Neuronal stem cell (in vitro differentiated cells): ENCODE results near the gene TGM2.

Source experiments
- DNase-seq: peaks from one replicate; pipeline ENCODE4 v3.0.0-alpha.2; 2013; ENCODE audit warnings: low spot score
- H2AFZ ChIP-seq: one replicate; pipeline ENCODE4 v1.6.1; 2013; ENCODE audit warnings: mild to moderate bottlenecking, low read length, inconsistent platforms
- H2AK5ac ChIP-seq: 2 replicates; pipeline ENCODE4 v1.6.1; 2013; ENCODE audit warnings: low read depth, mild to moderate bottlenecking, inconsistent platforms, low read length, moderate library complexity, mixed read lengths
- H2BK120ac ChIP-seq: 2 replicates; pipeline ENCODE4 v1.6.1; 2013; ENCODE audit warnings: low read depth, mild to moderate bottlenecking, inconsistent platforms, low read length, moderate library complexity, mixed read lengths
- H2BK12ac ChIP-seq: one replicate; pipeline ENCODE4 v1.6.1; 2013; ENCODE audit warnings: low read length, inconsistent platforms
- H2BK15ac ChIP-seq: 2 replicates; pipeline ENCODE4 v1.6.1; 2013; ENCODE audit warnings: mild to moderate bottlenecking, low read length, inconsistent platforms, mixed read lengths
- H2BK5ac ChIP-seq: one replicate; pipeline ENCODE4 v1.6.1; 2013; ENCODE audit warnings: inconsistent platforms, mild to moderate bottlenecking, low read length, moderate library complexity
- H3K14ac ChIP-seq: one replicate; pipeline ENCODE4 v1.6.1; 2013; ENCODE audit warnings: low read length, inconsistent platforms
- H3K18ac ChIP-seq: 2 replicates; pipeline ENCODE4 v1.6.1; 2013; ENCODE audit warnings: low read length, inconsistent platforms
- H3K23ac ChIP-seq: 2 replicates; pipeline ENCODE4 v1.6.1; 2013; ENCODE audit warnings: low read depth, mild to moderate bottlenecking, mixed read lengths, low read length, inconsistent platforms; ENCODE audit not compliant: poor library complexity
- H3K27ac ChIP-seq: replicated peaks from 3 replicates; pipeline ENCODE4 v1.5.1; 2013; ENCODE audit warnings: low read length, inconsistent platforms
- H3K27me3 ChIP-seq, 3 experiments: 2 replicates each; pipeline ENCODE4 v1.6.1; 2013; ENCODE audit warnings: low read length in 3 of 3, mild to moderate bottlenecking in 2 of 3, inconsistent platforms in 1 of 3, low read depth in 1 of 3, mixed read lengths in 1 of 3, moderate library complexity in 1 of 3; ENCODE audit not compliant: control insufficient read depth in 3 of 3, insufficient read depth in 3 of 3
- H3K36me3 ChIP-seq, 2 donors: replicated peaks in 1 of 2; 2 replicates each; pipeline ENCODE4 v1.6.1; 2013; ENCODE audit warnings: low read length in 2 of 2; ENCODE audit not compliant: control insufficient read depth in 2 of 2, insufficient read depth in 2 of 2
- H3K4ac ChIP-seq: 2 replicates; pipeline ENCODE4 v1.6.1; 2013; ENCODE audit warnings: inconsistent platforms, mild to moderate bottlenecking, low read length, moderate library complexity
- H3K4me1 ChIP-seq, 2 donors: 1 replicate in 1 of 2; 2 replicates in 1 of 2; pipeline ENCODE4 v1.6.1; 2013; ENCODE audit warnings: low read length in 2 of 2, low read depth in 1 of 2; ENCODE audit not compliant: control insufficient read depth in 2 of 2, insufficient read depth in 1 of 2
- H3K4me2 ChIP-seq: one replicate; pipeline ENCODE4 v1.6.1; 2013; ENCODE audit warnings: mild to moderate bottlenecking, low read length, inconsistent platforms; ENCODE audit not compliant: insufficient read depth, poor library complexity, severe bottlenecking
- H3K4me3 ChIP-seq, 2 donors: 2 replicates each; pipeline ENCODE4 v1.5.1; 2013; ENCODE audit warnings: low read length in 2 of 2, mild to moderate bottlenecking in 2 of 2, inconsistent platforms in 1 of 2, moderate library complexity in 1 of 2
- H3K79me1 ChIP-seq: one replicate; pipeline ENCODE4 v1.6.1; 2013; ENCODE audit warnings: low read depth, mild to moderate bottlenecking, inconsistent platforms, low read length, moderate library complexity
- H3K9ac ChIP-seq: one replicate; pipeline ENCODE4 v1.6.1; 2013; ENCODE audit warnings: mild to moderate bottlenecking, low read depth, low read length, inconsistent platforms; ENCODE audit not compliant: poor library complexity
- H3K9me3 ChIP-seq, 2 donors: replicated peaks in 1 of 2; 2 replicates each; pipeline versions ENCODE3 to v1.6.1; 2013; ENCODE audit warnings: low read length in 2 of 2, mild to moderate bottlenecking in 2 of 2, inconsistent platforms in 1 of 2, low read depth in 1 of 2, mixed read lengths in 1 of 2, moderate library complexity in 1 of 2; ENCODE audit not compliant: control insufficient read depth in 2 of 2, insufficient read depth in 1 of 2
- H4K8ac ChIP-seq: one replicate; pipeline ENCODE4 v1.6.1; 2013; ENCODE audit warnings: low read depth, mild to moderate bottlenecking, inconsistent platforms, low read length, moderate library complexity
- H4K91ac ChIP-seq: one replicate; pipeline ENCODE4 v1.6.1; 2013; ENCODE audit warnings: low read length, low read depth, mild to moderate bottlenecking, inconsistent platforms; ENCODE audit not compliant: poor library complexity
- WGBS, 2 donors: extraction: QIAGEN DNeasy Blood & Tissue Kit; methylation state at CpG; one replicate each; pipeline ENCODE4 v1.1.7; 2013; ENCODE audit warnings: missing lambda C conversion rate in 2 of 2, mixed read lengths in 1 of 2; ENCODE audit not compliant: insufficient read length in 2 of 2, insufficient replicate concordance in 1 of 2; ENCODE audit errors: extremely low coverage in 2 of 2; 5-methylcytosine and 5-hydroxymethylcytosine counted together

TGM2 gene

DNA sequence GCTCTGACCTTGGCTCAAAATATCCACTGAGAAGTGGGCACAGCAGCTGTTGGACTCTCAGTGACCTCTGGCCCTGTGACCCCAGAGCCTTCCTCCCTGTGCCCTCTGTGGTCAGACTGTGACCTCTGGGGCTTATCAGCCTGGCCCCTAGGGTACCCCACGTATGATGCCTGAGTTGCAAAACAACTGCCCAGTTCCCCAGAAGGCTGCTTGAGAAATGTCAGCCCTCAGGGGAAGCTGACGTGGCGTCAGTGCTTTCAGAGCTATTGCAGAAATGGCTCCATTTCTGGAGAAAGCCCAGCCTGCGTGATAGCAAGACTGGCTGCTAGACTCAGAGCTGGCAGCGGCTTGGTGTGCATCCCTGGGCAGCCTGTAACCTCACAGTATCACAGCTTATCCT is 31.5 kb upstream of the TGM2 start:
- H3K27me3 ChIP-seq: no peaks in the 10 kb centered on the region
- H2AFZ ChIP-seq: no peak overlapping the region
- H3K9ac ChIP-seq: no peak overlapping the region
- H3K4me2 ChIP-seq: no peak overlapping the region
- no peak overlapping the region for H2BK5ac ChIP-seq
- no CpG with 5 or more reads among the region's 5 CpGs for WGBS, 2 donors
- H3K4me3 ChIP-seq: no peak overlapping the region
- H3K23ac ChIP-seq: no peak overlapping the region
- peak overlapping the region; percentile 12 for H3K18ac ChIP-seq
- no peak overlapping the region for H3K27ac ChIP-seq
- H3K14ac ChIP-seq: no peak overlapping the region
- no peak overlapping the region for H2BK15ac ChIP-seq
- DNase-seq: no peak
- peaks cover 0 to 9% of the 10 kb centered on the region in 2 donors for H3K4me1 ChIP-seq
- H3K36me3 ChIP-seq: no peaks in the 10 kb centered on the region
- H3K4ac ChIP-seq: no peak overlapping the region
- H2BK12ac ChIP-seq: no peak overlapping the region
- no peak overlapping the region for H2AK5ac ChIP-seq
- H4K8ac ChIP-seq: no peak overlapping the region
- no peak overlapping the region for H4K91ac ChIP-seq
- no peak overlapping the region for H2BK120ac ChIP-seq
- no peaks in the 10 kb centered on the region for H3K79me1 ChIP-seq
- no peaks in the 10 kb centered on the region for H3K9me3 ChIP-seq

DNA sequence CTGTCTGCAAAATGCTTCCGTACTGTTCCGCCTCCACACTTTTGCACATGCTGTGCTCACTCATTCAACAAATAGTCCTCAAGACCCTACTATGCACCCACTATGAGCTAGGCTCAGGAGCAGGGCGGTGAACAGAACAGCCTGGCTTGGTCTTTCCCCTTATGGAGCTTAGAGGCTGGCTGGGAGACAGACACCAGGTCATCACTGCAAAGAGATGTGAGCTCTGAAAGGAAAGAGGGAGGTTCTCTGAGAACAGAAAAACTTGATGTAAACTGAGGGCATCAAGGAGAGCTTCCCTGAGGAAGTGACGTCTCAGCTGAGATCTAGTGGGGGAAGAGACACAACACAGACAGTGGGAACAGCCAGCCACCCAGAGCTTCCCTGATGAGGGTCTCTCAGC is 31.0 kb upstream of the TGM2 start:
- Histone ChIP-seq H2BK12ac (no peak overlapping the region), H3K4me3 (no peak overlapping the region), H2BK15ac (no peak overlapping the region), H3K23ac (no peak overlapping the region), H3K27ac (no peak overlapping the region), H3K18ac (peak overlapping the region; percentile 12), H3K9me3 (no peaks in the 10 kb centered on the region), H3K4ac (no peak overlapping the region), H2AFZ (no peak overlapping the region), H4K8ac (no peak overlapping the region), H2BK5ac (no peak overlapping the region), H3K79me1 (no peaks in the 10 kb centered on the region), H4K91ac (no peak overlapping the region), H3K4me1 (peaks cover 0 to 8% of the 10 kb centered on the region in 2 donors), H2AK5ac (no peak overlapping the region), H3K36me3 (no peaks in the 10 kb centered on the region), H3K9ac (no peak overlapping the region), H3K4me2 (no peak overlapping the region), H2BK120ac (peak overlapping the region; percentile 11), H3K27me3 (no peaks in the 10 kb centered on the region), H3K14ac (no peak overlapping the region)
- DNase-seq: no peak
- WGBS, 2 donors: no CpG with 5 or more reads among the region's 4 CpGs

DNA sequence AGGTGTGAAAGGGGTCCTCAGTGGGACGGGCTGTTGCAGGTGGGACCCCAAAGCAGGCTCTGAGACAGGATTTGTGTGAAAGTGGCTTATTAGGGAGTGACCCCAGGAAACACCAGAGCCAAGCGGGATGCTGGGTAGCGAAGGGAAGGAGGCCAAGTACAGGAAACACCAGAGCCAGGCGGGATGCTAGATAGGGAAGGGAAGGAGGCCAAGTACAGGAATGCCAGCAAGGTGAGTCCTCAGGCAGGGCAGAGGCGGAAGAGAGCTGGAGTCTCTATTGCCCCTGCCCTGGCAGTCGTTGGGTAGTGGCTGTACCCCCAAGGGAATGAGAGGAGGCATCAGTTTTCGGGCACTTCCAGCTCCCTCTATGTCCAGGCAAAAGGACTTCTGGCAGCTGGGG is 30.5 kb upstream of the TGM2 start:
- Histone ChIP-seq H4K8ac (no peak overlapping the region), H2BK5ac (no peak overlapping the region), H3K27me3 (no peaks in the 10 kb centered on the region), H3K27ac (no peak overlapping the region), H2BK15ac (no peak overlapping the region), H3K79me1 (no peaks in the 10 kb centered on the region), H3K14ac (no peak overlapping the region), H3K9ac (no peak overlapping the region), H3K9me3 (no peaks in the 10 kb centered on the region), H3K4me3 (no peak overlapping the region), H3K23ac (peak overlapping the region; percentile 8), H2AK5ac (no peak overlapping the region), H3K4ac (no peak overlapping the region), H2BK120ac (no peak overlapping the region), H3K18ac (peak overlapping the region; percentile 20), H3K4me2 (no peak overlapping the region), H2BK12ac (no peak overlapping the region), H4K91ac (no peak overlapping the region), H2AFZ (no peak overlapping the region), H3K36me3 (no peaks in the 10 kb centered on the region), H3K4me1 (peaks cover 0 to 8% of the 10 kb centered on the region in 2 donors)
- DNase-seq: no peak
- no CpG with 5 or more reads among the region's 7 CpGs for WGBS, 2 donors

DNA sequence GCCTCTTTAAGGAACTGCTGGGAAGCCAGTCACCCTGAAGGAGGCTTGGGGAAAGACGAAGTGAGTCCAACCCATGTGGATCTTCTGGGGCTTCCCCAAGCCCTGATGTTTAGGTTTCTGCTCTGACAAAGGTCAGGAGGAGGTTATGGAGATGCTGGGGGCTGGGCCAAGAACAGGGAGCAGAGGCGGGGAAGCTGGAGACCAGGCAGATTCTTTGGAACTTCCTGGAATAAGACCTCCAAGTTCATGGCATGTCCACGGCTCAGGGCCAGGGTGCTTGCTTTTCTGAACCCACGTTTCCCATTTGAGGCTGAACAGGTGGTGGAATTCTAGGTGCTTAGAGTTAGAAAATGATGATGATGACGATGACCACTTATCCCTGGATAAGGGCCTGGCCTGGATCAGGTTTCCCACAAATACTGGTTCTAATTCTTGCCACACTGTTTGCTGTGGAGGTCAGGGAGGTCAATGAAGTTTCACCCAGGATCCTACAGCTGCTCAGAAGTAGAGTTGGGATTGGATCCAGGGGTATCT is 30.0 kb upstream of the TGM2 start:
- Histone ChIP-seq H2BK12ac (no peak overlapping the region), H3K27ac (no peak overlapping the region), H3K23ac (no peak overlapping the region), H3K9me3 (no peaks in the 10 kb centered on the region), H2AFZ (no peak overlapping the region), H3K14ac (no peak overlapping the region), H3K4me2 (no peak overlapping the region), H3K18ac (no peak overlapping the region), H2BK120ac (no peak overlapping the region), H3K4ac (no peak overlapping the region), H2BK5ac (no peak overlapping the region), H2AK5ac (no peak overlapping the region), H3K4me1 (peaks cover 0 to 8% of the 10 kb centered on the region in 2 donors), H3K27me3 (no peaks in the 10 kb centered on the region), H4K91ac (no peak overlapping the region), H3K4me3 (no peak overlapping the region), H4K8ac (no peak overlapping the region), H3K9ac (no peak overlapping the region), H2BK15ac (no peak overlapping the region), H3K79me1 (no peaks in the 10 kb centered on the region), H3K36me3 (no peaks in the 10 kb centered on the region)
- WGBS, 2 donors: no CpG with 5 or more reads among the region's 5 CpGs
- no peak for DNase-seq
